NCI-H146 treated with DMSO at 0.1 percent for 48 hours (cell line): Measurements from ENCODE around the gene FAM234A.
"Not testable (repeated sequence)": the region's sequence is repeated elsewhere in the genome, so short reads cannot be mapped to it uniquely, and the experiment has no call there.

Experiments
- DNase-seq: peaks from one replicate; lab custom pipeline; 2025; ENCODE audit not compliant: unreplicated experiment; lab: John Stamatoyannopoulos, UW

The FAM234A gene

DNA sequence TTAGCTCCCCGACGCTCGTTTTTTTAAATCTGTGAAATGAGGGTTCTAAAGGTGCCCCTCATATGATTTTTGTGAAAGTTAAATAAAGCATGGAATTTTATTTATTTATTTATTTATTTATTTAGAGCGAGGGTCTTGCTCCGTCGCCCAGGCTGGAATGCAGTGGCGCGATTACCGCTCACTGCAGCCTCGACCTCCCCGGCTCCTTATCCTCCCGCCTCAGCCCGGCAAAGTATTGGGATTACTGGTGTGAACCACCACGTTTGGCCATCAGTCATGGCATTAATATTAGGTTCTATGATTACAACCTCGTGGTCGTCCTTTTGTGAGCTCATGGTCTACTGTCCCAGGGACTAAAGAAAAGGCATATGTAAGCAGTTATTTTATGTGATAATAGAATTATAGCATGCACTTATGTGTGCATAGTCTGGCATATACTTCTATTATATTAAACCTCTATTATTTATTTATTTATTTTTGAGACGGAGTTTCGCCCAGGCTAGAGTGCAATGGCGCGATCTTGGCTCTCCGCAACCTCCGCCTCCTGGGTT lies 4.8 kb upstream of the FAM234A start:
- no peak for DNase-seq

DNA sequence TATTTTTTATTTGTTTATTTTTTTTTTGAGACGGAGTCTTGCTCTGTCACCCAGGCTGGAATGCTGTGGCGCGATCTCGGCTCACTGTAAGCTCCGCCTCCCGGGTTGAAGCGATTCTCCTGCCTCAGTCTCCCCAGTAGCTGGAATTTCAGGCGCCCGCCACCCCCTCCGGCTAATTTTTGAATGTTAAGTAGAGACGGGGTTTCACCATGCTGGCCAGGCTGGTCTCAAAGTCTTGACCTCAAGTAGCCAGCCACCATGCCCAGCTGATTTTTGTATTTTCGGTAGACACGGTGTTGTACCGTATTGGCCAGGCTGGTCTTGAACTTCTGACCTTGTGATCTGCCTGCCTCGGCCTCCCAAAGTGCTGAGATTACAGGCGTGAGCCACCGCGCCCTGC lies 4.3 kb upstream of the FAM234A start:
- DNase-seq, result not testable (repeated sequence)

DNA sequence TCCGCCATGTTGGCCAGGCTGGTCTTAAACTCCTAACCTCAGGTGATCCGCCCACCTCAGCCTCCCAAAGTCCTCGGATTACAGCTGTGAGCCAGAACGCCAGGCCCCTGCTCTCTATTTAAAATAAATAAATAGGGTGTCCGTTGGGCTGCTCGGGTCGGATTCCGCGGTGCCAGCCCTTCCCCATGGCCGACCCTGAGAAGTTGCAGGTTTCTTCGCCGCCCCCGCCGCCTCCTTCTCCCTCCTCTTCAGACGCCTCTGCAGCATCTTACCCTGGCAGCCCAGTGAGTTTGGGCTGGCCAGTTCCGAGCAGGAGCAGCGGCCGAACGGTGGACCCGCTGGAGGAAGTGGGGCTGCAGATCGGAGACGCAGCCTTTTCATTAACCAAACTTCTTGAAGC lies 3.7 kb upstream of the FAM234A start:
- no peak for DNase-seq

DNA sequence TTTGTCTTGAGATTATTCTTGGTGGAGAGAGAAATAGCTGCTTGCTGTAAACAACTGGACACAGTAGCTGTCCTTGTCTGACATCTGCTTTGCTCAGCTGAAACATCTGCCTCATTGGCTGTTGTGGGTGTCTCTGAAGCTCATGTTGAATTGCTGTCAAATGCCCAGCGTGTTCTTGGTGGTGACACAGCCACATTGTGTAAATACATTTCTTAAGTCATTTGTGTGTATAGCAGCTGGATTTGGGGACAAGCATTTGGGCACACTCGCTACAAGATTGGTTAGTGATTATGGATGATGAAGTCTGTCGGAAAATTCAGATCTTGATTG lies 5.3 kb downstream of the FAM234A start:
- DNase-seq, result no peak

DNA sequence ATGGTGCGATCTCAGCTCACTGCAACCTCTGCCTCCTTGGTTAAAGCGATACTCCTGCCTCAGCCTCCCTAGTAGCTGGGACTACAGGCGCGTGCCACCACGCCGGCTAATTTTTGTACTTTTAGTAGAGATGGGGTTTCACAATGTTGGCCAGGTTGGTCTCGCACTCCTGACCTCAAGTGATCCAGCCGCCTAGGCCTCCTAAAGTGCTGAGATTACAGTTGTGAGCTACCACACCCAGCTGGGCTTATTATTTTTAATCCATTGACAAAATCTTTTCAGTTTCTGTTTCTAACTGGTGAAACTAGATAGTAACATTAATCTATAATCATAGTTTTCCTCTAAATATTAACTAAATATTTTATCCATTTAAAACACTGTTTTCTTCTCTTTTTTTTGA lies 5.9 kb downstream of the FAM234A start:
- DNase-seq, result no peak

DNA sequence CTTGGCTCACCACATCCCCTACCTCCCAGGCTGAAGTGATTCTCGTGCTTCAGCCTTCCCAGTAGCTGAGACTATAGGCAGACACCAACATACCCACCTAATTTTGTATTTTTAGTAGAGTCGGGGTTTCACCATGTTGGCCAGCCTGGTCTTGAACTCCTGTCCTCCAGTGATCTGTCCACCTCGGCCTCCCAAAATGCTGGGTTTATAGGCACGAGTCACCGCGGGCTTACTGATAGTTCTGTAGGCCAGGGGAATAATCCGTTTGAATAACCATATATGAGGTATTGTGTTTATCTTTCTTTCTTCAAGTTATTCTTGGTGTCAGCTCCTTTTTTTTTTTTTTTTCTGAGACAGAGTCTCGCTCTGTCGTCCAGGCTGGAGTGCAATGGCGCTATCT lies 7.7 kb downstream of the FAM234A start:
- DNase-seq, result no peak

DNA sequence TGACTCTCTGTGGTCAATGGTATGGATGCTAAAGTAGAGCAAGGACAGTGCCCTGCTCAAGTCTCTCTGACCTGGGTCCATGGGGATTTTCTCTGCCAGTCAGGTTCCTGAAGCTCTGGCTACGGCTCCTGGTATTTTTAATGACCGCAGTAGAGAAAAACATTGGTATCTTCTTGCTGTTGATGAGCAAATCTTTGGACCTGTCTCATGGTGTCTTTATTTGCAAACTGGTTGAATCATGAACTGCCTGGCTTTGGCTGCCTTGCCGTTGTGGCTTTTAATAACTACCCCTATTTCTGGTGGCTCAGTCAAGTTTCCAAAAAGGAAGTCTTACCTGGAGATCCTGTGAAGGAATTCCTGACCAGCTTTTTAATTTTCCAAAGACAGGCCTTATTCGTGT lies 8.7 kb downstream of the FAM234A start:
- no peak for DNase-seq

DNA sequence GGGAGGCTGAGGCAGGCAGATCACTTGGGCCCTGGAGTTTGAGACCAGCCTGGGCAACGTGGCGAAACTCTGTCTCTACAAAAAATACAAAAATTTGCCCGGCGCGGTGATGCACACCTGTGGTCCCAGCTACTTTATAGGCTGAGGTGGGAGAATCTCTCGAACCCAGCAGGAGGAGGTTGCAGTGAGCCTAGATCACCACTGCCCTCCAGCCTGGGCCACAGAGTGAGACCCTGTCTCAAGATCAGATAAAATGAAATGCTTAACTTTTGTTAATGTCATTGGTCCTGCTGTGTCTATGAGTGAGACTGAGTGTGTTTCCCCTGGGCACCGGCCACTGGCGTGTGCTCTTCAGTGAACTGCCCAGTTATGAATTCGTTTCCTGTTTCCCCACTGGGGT lies 10.5 kb downstream of the FAM234A start:
- DNase-seq, result no peak

DNA sequence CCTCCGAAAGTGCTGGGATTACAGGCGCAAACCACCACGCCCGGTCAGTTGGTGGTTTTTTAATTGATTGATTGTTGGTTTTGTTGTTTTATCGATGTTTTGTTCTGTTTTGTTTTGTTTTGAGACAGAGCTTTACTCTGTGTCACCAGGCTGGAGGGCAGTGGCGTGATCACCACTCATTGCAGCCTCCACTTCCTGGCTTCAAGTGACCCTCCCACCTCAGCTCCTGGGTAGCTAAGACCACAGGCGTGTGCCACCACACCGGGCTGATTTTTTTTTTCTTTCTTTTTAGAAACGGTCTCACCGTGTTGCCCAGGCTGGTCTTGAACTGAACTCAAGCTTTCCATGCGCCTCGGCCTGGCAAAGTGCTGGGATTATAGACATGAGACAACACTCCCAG lies 12.4 kb downstream of the FAM234A start:
- DNase-seq, result no peak

DNA sequence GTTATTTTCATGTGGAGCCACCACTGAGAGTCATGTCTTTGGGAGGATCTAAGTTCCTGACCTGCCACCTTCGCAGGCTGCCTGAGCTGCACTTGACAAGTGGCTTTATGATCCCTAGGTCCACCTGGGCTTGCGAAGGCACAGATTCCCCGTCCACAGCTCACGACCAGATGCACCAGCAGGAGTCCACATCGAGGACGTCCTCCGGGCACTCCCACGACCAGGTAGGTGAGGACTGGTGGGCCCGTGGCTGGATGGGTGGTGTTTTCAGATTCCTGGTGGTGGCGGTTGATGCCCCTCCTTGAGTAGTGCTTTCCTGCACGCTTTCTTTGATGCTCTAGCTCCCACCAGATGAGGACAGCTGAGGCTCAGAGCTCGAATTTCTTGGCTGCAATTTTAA lies 14.8 kb downstream of the FAM234A start:
- DNase-seq, result no peak

DNA sequence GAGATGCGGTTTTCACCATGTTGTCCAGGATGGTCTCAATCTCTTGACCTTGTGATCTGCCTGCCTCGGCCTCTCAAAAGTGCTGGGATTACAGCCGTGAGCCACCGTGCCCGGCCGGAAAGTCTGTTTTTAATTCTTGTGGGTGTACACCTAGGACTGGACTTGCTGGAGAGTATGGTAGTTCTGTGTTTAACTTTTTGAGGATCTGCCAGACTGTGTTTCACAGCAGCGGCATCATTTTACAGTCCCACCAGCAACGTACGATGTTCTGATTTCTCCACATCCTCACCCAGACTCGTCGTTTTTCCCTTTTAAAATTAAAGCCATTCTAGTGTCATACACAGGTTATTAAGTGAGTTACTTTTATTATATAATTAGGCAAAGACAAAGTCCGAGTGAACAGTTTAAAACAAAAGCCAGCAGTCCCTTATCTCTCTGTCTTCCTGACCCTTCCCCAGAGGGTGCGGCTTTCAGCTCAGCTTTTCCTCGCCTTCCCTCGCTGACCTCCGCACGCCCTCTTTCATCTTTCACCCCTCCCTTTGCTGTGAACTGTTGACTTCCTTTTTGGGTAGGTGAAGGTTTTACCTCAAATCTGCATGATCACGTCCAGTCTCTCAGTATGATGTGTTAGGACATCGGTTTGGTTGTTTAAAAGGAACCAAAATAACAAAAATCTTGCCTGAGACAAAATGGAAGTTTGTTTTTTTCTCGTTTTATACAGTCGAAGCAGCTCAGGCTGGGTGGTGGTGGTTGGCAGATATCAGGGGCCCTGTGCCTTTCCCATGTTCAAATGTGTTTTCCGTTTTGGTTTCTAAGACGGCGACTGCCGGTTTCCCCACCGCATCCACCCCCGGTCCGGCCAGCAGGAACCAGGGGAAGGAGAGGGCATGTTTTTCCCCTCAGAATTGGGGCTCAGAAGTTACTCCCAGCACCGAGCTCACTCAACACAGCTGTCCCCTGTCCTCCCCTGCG lies 18.0 kb downstream of the FAM234A start:
- DNase-seq, result no peak

DNA sequence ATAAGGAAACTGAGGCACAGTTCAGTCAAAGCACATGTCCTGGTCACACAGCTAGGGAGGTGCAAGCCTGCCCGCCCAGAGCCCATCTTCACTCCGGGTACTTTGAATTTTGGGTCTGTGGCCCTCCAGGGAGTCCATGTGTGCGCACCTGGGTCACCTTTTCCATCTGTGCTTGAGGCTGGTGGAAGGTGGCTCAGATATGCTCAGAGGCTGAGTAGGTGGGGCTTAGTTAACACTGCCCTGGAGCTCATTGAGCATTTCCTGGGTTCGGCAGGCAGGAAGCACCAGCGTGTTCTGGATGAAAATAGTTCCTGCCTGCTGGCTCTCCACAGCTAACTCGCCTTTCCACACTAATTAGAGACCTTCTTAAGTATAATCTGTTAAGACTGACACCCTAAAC lies 19.2 kb downstream of the FAM234A start:
- no peak for DNase-seq

DNA sequence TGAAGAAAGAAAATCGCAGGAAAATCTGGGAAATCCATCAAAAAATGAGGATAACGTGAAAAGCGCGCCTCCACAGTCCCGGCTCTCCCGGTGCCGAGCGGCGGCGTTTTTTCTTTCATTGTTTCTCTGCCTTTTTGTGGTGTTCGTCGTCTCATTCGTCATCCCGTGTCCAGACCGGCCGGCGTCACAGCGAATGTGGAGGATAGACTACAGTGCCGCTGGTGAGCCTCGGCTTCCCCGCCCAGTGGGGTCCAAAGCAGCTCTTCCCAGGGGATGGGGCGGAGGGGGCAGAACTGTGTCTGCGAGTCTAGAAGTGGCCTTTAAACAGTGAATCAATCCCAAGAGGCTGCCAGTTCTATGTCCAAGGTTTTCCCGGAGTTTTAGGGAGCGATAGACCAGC lies 19.8 kb downstream of the FAM234A start:
- DNase-seq, result no peak

DNA sequence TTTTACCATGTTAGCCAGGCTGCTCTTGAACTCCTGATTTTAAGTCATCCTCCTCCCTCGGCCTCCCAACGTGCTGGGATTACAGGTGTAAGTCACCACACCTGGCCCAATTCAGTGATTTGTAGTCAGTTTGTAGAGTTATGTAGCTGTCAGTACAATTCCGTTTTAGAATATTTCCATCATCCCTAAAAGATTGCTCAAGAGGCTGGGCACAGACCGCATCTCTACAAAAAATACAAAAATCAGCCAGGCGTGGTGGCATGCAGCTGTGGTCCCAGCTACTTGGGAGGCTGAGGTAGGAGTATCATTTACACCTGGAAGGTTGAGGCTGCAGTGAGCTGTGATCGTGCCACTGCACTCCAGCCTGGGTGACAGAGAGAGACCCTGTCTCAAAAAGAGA lies 20.6 kb downstream of the FAM234A start:
- DNase-seq, result no peak

DNA sequence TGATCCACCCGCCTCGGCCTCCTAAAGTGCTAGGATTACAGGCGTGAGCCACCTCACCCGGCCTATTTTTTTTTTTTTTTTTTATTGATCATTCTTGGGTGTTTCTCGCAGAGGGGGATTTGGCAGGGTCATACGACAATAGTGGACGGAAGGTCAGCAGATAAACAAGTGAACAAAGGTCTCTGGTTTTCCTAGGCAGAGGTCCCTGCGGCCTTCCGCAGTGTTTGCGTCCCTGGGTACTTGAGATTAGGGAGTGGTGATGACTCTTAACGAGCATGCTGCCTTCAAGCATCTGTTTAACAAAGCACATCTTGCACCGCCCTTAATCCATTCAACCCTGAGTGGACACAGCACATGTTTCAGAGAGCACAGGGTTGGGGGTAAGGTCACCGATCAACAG lies 23.5 kb downstream of the FAM234A start:
- DNase-seq, result not testable (repeated sequence)

DNA sequence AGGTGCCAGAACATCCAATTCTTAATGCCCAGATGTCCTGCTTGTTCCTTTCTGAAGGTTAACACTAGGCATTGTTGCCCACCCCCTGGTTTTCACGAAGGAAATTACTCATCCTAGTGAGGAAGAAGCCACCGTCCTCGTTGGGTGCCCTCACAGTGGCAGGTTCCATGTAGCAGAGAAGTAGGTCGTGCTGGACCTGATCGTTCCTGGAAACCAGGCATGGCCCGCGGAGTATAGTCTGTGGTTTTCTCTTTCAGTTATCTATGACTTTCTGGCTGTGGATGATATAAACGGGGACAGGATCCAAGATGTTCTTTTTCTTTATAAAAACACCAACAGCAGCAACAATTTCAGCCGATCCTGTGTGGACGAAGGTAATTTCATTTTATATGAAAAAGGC lies 24.6 kb downstream of the FAM234A start:
- DNase-seq, result no peak

DNA sequence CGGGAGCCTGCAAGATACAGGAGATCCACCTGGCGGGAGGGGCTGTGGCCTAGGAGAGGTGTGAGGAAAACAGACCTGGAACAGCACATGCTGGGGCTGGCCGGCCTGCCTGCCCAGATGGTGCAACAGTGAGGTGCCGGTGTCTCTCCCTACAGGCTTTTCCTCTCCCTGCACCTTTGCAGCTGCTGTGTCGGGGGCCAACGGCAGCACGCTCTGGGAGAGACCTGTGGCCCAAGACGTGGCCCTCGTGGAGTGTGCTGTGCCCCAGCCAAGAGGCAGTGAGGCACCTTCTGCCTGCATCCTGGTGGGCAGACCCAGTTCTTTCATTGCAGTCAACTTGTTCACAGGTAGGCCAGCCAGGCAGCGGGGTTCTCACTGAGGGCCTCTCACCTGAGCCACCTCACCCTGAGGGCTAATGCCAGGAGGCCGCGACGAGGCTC lies 25.2 kb downstream of the FAM234A start:
- no peak for DNase-seq

DNA sequence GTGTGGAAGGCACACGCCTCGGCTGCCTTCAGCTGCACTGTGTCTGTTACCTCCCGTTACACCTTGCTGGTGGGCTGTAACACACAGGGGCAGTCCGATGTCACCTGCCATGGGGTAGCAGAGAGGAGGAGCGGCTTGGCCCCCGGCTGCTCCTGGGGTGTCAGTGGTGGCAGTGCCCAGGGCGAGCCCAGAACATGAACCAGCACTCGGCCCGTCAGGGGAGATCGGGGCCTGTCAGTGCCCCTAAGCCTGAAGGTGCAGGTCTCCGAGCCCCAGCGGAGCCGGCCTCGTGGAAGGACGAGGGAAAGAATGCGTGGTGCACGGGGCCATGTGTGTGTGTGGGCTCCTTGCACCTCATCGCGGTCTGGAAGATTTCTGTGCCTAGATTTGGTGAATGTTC lies 25.7 kb downstream of the FAM234A start:
- no peak for DNase-seq

DNA sequence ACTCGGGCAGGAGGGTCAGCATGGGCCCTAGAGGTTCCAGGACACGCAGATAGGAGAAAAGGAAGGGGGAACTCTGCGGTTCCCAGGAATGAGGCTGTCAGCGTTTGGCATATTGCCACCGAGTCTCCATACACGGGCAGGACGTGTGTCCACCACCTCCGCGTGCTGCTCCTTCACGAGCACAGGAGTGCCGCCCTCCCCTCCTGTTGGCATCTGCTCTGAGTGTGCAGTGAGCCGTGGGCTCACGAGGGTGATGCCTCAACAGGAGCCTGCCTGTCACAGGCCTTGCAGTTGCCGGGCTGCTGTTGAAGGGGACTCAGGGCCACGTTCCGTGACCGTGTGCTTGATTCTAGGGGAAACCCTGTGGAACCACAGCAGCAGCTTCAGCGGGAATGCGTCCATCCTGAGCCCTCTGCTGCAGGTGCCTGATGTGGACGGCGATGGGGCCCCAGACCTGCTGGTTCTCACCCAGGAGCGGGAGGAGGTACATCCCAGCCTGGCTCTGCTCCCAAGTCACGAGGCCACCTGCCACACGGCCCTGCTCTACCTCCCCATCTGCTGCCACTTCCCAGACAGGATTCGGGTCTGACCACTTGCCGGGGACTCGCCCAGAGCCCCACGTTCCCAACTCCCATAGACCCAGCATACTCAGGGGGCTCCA lies 26.5 kb downstream of the FAM234A start:
- no peak for DNase-seq

DNA sequence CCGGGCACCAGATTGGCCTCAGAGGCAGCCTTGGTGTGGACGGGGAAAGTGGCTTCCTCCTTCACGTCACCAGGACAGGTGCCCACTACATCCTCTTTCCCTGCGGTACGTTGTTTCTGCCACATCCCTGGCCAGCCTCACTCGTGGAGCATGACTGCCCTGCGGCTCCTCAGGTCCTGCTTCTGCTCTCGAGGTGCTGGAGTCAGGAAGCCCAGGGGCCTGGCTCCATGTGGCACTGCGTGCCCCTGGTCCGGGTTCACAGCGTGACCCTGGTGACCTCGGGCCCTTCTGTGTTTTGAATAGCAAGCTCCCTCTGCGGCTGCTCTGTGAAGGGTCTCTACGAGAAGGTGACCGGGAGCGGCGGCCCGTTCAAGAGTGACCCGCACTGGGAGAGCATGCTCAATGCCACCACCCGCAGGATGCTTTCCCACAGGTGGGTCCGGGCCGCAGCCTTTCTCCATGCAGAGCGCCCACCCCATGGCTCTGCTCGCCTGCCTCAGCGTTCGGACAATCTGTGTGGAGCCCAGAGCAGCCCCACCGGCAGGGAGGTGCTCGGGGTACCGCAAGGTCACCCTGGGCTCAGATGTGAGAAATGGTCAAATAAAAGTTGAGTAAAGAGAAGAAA lies 27.6 kb downstream of the FAM234A start:
- DNase-seq, result no peak

DNA sequence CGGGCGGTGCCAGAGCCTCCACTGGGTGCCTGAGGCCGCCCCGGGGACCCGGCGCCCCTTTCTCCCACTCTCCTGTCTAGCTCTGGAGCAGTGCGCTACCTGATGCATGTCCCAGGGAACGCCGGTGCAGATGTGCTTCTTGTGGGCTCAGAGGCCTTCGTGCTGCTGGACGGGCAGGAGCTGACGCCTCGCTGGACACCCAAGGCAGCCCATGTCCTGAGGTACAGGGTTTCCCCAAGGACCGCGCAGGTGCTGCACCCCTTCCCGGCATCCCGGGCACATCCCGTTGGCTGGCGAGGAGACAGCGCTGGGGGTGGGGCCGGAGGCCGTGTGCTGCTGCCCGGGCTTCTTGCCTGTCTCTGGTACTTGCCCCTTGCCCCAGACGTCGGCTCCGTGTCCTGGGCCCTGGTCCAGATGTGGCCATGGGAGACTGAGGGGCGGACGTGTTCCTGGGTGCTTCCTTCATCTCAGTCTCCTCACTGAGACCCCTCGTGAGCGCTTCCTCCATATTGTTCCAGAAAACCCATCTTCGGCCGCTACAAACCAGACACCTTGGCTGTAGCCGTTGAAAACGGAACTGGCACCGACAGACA lies 28.7 kb downstream of the FAM234A start:
- DNase-seq, result no peak
